Esophagus mucosa (tissue), 1 donor: ENCODE measurements around the gene UBE2H. TPM values are rescaled to one million over a fixed set of nuclear protein-coding genes. Genes with fewer than 3 reads are reported as not detected.

Experiments used
- ATAC-seq: fragments of 200-7000 bp; cut with Tn5 transposase; one replicate; pipeline ENCODE4 v1.9.1; 2020
- total RNA-seq: library from RNA; stranded (reverse); gene quantifications from one replicate; pipeline ENCODE4 v1.2.4, GENCODE V29; 2023
- donor health status: DM: yes; HTN: yes; CAD: no.

UBE2H gene
- total RNA-seq, 1 donor from 2014 or later = 98.3 TPM

DNA sequence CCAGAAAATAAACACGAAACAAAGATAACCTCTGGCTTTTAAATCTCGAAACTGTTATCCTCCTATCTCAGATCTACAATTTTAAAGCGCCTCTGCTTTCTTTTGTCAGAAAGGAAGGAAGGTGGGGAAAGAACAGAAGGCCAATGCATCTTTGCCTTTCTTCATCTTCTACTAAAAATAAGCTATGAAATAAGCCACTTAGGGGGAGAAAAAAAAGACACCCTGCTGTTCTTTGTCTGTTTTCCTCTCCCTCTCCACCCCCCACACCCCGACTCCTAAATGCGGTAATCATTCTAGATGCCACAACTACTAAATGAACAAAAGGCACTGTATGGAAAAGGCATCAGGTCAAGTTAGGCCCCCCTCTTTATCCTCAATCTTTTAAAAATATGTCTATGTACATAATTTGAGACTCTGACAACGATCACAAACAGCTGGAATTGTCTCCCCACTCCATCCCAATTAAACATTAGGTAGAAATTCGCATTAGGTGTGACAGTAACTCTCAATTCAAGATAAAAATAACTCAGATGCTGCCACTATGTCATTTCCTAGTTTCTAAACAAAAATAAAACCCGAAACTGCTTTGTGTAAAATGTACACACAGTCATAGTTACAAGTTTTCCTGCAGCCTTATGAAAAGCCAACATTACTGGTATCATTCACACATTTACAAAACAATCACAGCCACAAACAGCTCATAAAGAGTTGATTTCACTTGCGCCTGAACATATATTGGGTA lies 2.4 kb downstream of the UBE2H start:
- no peak for ATAC-seq

DNA sequence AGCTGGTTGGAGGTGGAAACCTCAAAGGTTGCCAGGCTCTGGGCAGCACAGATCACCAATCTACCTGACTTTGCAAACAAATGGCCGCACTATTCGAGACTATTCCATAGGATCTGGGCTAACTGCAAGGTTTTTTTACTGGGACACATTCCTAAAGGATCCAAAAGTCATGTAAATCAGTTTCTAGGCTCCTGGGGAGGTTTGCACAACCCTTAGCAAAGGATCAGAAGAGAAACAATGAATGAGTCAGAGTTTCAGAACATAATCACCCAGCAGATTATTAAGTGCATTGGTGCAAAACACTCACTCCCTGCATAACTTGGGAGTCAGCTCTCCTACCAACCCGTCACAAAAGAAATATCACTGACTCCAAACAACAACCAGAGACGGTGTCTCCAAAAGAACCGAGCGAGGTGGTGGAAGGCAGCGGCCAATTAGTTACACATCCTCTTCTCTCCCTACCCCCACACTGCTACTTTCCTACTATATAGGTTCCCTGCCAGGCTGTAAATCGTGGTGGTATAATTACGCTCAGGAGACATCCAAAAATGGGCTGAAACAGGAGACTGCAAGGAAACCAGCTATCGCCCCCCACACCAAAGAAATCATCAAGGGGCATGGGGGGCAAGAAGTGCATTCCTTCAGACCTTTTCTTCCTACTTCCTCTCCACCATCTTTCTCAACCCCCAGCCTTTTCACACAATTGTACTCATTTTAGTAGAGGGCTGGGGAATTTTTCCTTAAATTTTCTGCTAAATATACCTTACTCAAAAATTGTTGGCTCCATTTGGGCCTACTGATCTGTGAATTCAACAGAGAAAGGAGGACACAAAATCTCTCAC lies 3.2 kb downstream of the UBE2H start:
- ATAC-seq = peak; percentile 83

DNA sequence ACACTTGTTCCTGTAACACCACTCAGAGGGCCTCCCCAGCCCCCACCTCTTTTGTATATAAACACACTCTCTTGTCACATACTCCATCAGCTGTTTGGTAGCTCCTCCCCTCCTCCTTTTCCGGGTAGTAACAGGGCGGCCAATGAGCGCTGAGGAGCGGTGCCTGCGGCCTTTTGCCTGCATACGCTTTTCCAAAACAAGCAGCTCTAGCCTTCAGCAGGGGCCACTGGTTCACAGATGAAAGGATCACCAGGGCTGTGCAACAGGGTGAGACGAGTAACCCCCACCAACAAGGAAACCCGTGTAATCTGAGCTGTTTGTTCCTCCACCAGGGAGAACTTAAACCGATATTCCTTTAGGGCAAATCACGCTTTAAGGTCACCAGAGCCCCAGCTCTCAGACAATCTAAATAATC lies 3.9 kb downstream of the UBE2H start:
- peak; percentile 74 for ATAC-seq

DNA sequence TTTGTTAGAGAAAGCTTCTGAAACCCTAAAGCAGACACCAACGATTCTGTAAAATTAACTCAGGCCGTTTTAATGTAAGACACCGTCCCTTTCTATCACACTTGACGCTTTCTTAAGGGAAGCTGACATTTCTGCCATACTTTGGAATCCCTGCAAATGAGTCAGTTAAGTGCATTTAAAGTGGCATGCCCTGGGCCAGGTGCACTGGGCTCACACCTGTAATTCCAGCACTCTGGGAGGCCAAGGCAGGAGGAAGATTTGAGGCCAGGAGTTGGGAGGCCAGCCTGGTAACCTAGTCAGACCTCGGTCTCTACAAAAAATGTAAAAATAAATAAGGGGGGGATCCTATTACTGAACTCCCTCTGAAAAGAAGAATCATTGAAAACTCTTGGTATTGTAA lies 4.4 kb downstream of the UBE2H start:
- no peak for ATAC-seq

DNA sequence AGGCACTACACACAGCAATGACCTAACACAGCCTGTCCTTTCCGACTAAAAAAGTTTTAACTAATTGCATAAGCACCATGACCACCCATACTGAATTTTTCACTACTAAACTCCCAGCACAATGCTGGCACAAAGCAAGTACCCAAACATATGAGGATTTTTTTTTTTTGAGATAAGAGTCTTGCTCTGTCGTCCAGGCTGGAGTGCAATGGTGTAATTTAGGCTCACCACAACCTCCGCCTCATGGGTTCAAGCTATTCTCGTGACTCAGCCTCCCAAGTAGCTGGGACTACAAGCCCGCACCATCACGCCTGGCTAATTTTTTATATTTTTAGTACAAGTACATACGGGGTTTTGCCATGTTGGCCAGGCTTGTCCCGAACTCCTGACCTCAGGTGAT lies 5.1 kb downstream of the UBE2H start:
- no peak for ATAC-seq

DNA sequence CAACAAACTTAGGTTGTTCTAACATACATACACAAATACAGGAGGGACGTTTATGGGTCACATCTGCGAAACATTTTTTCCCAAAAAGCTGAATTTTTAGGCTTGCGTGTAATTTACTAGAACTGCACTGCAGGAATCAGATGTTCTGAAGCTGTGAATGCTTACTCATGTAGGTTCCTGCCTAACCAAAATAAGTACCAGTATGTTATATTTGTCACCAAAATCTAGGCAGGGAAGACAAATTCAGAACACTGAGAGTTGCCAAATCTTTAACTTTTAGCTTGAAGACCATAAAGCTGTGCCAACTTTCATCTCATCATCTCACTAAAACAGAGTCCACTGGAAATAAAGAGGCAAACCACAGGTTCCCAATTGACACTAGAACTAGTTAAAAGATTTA lies 5.7 kb downstream of the UBE2H start:
- no peak for ATAC-seq

DNA sequence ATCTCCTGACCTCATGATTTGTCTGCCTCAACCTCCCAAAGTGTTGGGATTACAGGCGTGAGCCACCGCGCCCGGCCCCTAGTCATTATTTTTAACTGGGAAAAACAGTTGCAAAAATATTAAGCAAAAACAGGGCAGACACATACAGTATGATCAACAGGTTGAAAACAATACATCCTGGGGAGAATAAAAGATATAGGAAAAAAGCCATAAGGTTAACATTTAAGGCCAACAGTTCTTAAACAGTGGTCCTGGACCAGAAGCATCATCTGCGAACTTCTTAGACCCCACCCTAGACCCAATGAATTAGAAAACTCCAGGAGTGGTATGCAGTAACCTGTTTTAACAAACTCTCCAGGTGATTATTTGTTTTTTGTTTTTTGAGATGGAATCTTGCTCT lies 6.5 kb downstream of the UBE2H start:
- ATAC-seq = no peak

DNA sequence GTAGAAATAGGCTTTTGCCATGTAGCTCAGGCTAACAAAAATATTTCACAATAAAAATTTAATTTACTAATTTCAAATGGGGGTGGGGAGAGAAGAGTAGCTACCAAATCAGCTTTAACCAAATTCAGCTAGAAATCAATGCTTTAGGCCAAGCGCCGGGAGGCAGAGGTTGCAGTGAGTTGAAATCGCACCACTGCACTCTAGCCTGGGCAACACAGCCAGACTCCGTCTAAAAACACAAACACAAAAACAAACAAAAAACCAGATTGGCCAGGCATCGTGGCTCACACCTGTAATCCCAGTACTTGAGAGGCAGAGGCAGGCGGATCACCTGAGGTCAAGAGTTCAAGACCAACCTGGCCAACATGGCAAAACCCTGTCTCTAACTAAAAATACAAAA lies 9.4 kb downstream of the UBE2H start:
- ATAC-seq = no peak

DNA sequence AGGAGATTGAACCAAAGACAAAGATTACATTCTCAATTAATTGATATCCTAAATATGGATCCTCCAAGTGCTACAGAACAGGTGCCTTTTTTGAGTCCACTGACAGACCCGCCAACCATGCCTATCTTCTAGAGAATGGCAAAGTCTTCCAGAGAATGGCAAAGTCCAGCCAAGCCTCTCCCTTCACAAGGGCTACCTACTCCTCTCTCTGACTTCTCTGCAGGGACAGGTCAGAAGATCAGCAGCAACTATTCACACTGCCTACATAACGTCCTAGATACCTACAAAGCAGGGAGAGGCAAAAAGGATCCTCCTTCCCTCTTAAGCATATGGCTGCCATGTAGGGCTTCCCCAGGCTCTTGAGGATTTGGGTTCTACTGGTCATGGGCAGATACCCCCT lies 12.4 kb downstream of the UBE2H start:
- ATAC-seq = no peak

DNA sequence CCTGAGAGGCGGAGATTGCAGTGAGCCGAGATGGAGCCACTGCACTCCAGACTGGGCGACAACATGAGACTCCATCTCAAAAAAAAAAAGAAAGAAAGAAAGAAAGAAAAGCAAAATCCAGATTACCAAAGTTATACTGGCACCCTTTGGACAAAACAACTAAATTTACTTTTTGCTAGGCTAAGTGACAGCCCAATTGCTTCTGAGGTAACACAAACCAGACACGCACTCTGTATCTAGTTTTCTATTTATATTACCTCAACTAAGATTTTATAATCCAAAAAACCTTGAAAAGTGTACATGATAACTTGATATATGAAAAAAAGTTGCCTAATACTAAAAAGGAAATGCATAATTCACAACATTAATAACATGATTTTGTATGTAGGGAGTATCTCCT lies 12.9 kb downstream of the UBE2H start:
- no peak for ATAC-seq

DNA sequence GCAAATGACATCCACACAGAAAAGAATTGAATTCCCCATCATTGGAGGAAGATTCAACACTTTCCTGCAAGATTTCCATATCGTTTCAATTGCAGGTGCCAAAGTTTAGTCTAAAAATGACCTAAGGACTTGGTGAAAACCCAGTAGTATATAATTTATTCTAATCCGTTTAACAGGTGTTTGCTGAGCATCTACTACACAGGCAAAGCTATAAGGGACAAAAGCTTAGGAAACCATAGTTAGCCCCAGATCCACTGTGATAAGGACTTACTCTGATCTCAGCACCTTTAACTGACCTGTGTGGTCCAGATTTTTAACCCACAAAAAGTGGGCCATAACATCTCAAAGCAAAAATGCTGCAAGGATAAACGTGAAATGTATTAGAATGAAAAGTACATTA lies 19.1 kb downstream of the UBE2H start:
- no peak for ATAC-seq

DNA sequence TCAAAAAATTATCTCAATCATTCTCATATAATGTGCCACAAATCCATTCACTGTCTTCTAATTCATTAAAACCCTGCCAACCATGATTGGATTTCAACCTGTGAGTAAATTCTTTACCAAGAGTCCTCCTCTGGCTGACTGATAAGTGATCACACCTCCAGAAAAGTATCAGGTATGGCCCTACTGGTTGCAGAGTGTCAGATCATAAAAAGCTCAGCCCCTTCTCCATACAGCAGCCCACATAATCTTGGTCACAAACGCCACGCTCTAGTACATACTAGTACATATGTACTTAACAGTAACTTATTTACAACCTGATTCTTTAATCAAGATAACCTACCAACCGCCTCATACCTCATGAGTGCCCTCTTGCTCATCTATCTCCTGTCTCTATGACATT lies 26.1 kb downstream of the UBE2H start:
- ATAC-seq = no peak

DNA sequence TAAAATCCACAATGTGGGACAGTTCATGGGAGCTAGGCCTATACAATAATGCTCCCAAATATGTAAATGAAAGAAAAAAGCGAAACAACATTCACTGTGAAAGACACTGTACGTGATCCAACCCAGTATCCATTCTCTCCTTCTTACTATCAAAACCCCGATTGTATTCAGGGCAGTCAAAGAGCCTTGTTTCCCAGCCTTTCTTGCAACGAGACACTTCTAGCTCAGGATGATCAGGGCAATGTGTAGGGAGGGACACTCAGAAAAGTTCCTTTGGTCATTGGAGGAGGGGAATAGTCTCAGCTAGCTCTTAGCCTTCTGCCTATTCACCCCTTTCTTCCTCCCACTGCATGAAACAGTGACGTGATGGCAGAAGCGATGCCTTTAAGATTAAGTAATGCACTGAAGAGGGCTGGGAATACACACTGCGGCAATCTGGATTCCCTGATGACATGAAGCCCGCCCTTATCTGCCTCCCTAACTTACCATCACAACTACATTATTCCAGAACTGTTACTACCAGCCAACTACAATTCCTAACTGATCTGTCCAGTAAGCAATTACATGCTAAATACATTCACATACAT lies 27.3 kb downstream of the UBE2H start:
- ATAC-seq = no peak

DNA sequence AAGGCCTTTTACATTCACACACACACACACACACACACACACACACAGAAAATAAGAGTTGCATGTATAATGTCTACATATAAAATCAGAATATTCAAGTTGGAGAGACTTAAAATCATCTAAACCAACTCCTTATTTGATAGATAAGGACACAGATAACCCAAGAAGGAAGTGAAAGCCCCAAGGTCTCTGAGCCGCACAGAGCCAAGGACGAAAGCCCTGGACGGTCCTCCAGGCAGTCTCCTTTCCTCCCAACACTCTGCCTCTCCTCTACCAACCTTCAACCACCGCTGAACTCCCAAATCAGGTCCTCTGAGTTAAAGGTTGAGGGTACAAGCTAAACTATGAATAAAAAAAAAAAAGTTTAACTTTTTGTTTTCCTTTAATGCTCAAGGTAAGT lies 28.2 kb downstream of the UBE2H start:
- ATAC-seq = no peak

DNA sequence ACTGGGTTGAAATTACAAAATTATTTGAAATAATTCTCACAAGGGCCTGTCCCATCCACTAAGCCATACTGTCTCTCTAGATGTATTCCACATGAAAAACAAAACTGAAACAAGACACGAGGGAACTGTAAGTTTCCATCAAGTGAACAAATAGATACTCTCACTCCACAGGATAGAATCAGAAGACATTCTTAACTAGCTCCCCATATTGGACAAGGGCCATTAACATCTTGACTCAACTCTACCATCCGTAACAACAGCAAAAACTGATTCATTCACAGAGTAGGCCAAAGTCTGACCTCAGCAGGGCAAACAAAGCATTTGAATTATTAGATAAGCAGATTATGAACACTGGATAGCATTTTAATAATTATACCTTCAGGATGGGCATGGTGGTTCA lies 29.1 kb downstream of the UBE2H start:
- ATAC-seq = peak; percentile 56

DNA sequence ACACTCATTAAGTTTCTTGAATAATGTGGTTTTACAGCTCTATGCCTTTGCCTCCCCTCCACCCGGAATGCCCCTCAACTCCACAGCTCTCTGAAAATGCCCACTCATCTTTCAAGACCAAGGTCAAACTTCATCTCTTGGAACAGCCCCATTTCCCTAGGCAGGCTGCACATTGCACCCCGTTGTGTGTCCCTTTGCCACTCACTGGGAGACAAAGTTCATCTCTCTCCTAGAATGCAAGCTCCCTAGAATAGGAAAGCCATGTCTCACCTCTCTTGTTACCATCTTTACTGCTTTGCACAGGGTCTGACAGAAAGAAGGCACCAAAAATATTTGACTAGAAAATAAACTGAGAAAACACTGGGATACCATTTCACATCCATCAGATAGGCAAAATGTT lies 33.3 kb downstream of the UBE2H start:
- ATAC-seq = no peak

DNA sequence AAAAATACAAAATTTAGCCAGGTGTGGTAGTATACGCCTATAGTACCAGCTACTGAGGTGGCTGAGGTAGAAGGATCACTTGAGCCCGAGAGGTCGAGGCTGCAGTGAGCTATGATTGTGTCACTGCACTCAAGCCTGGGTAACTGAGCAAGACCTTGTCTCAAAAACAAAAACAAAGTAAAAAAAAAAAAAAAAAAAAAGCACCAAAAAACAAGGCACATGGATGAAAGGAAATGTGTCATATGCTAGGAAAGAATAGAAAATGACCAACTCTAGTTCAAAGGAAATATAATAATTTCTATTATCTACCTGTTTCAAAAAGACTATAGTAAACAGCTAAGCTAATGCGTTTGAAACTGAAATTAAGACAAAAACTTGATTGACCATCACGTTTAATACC lies 33.8 kb downstream of the UBE2H start:
- no peak for ATAC-seq

DNA sequence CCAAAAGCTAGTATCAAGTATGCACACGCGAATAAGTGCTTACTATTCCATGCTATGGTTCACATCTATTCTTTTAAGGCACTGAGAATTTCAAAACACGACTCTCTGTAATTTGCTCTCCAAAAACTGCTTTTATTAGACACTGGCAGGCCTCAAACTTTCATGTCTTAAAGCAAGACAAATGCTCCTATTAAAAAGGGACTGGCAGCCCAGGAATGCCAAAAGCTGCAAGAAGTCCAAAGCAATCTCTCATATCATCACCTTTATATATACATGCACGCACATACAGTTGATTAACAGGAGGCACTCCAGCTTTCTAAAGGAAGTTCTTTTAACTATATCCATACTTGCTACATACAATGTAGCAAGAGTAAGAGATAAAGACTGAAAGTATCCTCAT lies 34.8 kb downstream of the UBE2H start:
- no peak for ATAC-seq

DNA sequence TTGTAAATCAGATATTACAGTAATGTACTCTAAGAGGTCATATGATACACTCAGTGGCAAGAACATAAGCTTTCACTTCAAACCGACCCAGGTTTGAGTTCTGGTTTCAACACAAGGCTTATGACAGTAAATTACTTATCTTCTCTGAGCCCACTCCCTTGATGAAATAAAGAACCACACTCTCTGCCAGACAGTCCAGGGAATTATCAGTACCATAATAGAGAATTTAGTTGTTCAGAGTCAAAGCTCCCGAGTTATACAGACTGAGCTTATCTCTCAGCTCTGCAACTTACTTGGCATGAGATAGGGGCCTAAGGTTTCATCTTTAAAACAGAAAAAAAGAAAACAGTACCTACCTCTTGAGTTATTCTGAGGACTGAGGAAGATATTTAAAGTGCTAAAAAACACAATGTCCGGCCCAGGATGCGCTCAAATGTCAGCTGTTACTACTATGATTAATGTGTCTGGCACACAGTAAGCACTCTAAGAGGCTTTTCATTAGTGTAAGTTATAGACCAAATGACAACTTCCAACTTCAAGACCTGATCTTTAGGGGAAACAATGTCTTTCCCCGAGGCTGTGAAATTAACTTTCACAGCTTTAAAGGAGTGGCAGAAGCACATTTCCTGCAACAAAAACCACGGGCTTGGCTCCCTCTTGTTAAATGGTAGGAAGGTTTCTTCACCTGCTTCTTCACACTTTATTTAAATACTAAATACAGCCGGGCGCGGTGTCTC lies 38.1 kb downstream of the UBE2H start:
- no peak for ATAC-seq

DNA sequence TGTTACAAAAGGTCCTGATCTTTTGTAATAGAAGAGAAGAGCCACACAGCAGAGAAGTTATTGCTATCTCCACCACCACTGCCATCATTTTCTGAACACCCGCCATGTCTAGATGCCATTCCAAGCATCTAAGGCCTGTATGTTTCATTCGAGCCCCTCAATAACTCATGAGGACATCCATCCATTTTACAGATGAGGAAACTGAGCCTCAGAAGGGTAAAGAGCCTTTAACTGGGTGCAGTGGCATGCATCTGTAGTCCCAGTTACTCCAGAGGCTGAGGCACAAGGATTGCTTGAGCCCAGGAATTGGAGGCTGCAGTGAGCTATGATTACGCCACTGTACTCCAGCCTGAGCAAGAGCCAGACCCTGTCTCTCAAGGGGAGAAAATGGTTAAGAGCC lies 39.3 kb downstream of the UBE2H start:
- no peak for ATAC-seq

DNA sequence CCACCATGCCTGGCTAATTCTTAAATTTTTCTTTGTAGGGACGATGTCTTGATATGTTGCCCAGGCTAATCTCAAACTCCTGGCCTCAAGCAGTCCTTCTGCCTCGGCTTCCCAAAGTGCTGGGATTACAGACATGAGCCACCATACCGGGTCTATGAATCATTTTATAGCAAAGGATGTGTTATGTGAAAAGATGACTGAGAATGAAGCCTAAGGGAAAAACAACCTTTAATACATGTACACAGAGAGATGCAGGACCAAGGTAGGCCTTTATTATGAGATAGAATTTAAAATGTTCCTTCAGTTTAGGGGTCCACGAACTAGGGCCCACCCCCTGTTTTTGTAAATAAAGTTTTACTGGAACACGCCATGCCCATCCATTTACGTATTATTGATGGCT lies 41.0 kb downstream of the UBE2H start:
- ATAC-seq = no peak

DNA sequence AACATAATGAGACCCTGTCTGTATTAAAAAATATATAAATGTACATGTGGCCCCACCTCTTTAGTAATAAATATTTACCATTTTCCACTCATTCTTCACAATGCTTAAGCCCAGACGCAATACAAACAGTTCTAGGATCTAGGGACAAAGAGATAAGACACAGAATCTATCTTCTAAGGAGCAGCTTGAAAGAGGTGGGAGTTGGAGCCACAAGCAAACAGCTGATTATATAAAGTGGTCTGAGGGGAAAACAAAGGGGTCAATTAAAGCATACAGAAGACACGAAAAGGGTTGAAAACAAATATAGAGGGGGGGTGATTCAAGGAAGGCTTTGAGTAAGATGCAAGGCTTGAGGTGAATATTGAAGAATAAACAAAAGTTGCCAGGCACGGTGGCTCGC lies 43.1 kb downstream of the UBE2H start:
- no peak for ATAC-seq

DNA sequence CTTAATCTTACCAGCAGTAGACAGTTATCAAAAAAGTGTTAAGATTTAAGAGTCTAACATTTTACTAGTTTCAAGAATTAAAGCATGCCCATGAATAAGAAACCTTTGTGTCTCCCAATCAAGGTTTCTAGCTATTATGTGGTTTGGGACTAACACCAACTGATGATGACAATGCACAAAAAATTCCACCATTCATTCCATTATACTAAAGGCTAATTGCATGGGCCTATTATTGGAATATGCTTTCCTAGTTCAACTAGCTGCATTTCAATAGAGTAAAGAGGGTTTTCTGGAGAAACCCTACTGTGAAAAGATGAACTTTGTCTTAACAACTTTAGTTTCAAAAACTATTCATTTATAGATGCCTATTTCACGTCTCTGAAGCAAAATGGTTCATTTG lies 44.6 kb downstream of the UBE2H start:
- ATAC-seq = no peak
